Hepatocyte (in vitro differentiated cells): ENCODE data around the gene ASB1. TPM values are rescaled to one million over a fixed set of nuclear protein-coding genes. Genes with fewer than 3 reads are reported as not detected.

Experiments used
- DNase-seq: peaks from one replicate; pipeline ENCODE4 v3.0.0-alpha.2; 2016; ENCODE audit warnings: low spot score
- H2AFZ ChIP-seq: fragments of 200-600 bp; sonication (generic); 2 replicates; pipeline ENCODE4 v1.6.0; 2016; ENCODE audit warnings: antibody characterized with exemption, mild to moderate bottlenecking
- H3K27ac ChIP-seq: fragments of 200-600 bp; sonication (generic); 2 replicates; pipeline ENCODE4 v1.5.1; 2016; ENCODE audit warnings: mild to moderate bottlenecking
- H3K27me3 ChIP-seq: fragments of 200-600 bp; sonication (generic); 2 replicates; pipeline ENCODE4 v1.6.1; 2016
- H3K36me3 ChIP-seq: fragments of 200-600 bp; sonication (generic); replicated peaks from 2 replicates; pipeline ENCODE4 v1.5.1; 2016; ENCODE audit warnings: low read depth; ENCODE audit not compliant: insufficient read depth
- H3K4me1 ChIP-seq: fragments of 200-600 bp; sonication (generic); 2 replicates; pipeline ENCODE4 v1.5.1; 2016; ENCODE audit warnings: mild to moderate bottlenecking, moderate library complexity; ENCODE audit not compliant: insufficient read depth
- H3K4me2 ChIP-seq: fragments of 200-600 bp; sonication (generic); 2 replicates; pipeline ENCODE4 v1.6.0; 2016
- H3K4me3 ChIP-seq: fragments of 200-600 bp; sonication (generic); 2 replicates; pipeline ENCODE4 v1.5.1; 2016; ENCODE audit warnings: mild to moderate bottlenecking
- H3K79me2 ChIP-seq: fragments of 200-600 bp; sonication (generic); 2 replicates; pipeline ENCODE4 v1.6.0; 2017; ENCODE audit warnings: mild to moderate bottlenecking
- H3K9me2 ChIP-seq: fragments of 200-600 bp; sonication (generic); replicated peaks from 2 replicates; pipeline ENCODE4 v1.6.0; 2017; ENCODE audit warnings: mild to moderate bottlenecking; ENCODE audit not compliant: insufficient read depth
- H3K9me3 ChIP-seq: fragments of 200-600 bp; sonication (generic); 2 replicates; pipeline ENCODE4 v1.5.1; 2016; ENCODE audit warnings: low read depth, mild to moderate bottlenecking
- H4K20me1 ChIP-seq: fragments of 200-600 bp; sonication (generic); 2 replicates; pipeline ENCODE4 v1.6.0; 2016; ENCODE audit warnings: mild to moderate bottlenecking; ENCODE audit not compliant: insufficient read depth, poor library complexity, severe bottlenecking
- EZH2 ChIP-seq: fragments of 200-600 bp; sonication (generic); IDR thresholded peaks from 2 replicates; pipeline ENCODE4 v1.6.1; 2016; ENCODE audit warnings: antibody characterized with exemption, mild to moderate bottlenecking, borderline replicate concordance
- EZH2phosphoT487 ChIP-seq: fragments of 200-600 bp; sonication (generic); IDR thresholded peaks from one replicate; pipeline ENCODE4 v1.6.1; 2018; ENCODE audit warnings: antibody characterized with exemption, mild to moderate bottlenecking, low read depth, moderate library complexity; ENCODE audit not compliant: unreplicated experiment, severe bottlenecking
- WGBS: methylation state at CpG from one replicate; pipeline ENCODE4 v1.1.6; 2016; ENCODE audit warnings: low lambda C conversion rate; ENCODE audit errors: missing lambda C conversion rate; 5-methylcytosine and 5-hydroxymethylcytosine counted together
- polyA plus RNA-seq: library from polyadenylated mRNA; unstranded; fragments of >200 nt; fragmentation: Nextera tagmentation; extraction: Ambion mirVana; gene quantifications from 2 replicates; pipeline ENCODE4 v1.2.1, GENCODE V29; 2016
- total RNA-seq: library from RNA; depleted of rRNA; stranded (reverse); fragments of >200 nt; gene quantifications from 2 replicates; pipeline ENCODE4 v1.2.3, GENCODE V29; 2014
- TF ChIP-seq, protein P1 (sequence below): fragments of 200-600 bp; sonication (generic); IDR thresholded peaks from 2 replicates; pipeline ENCODE4 v1.5.1; 2016; ENCODE audit warnings: antibody characterized with exemption, mild to moderate bottlenecking; ENCODE audit not compliant: poor library complexity

ASB1 gene
- total and polyA plus RNA-seq, 2 experiments from 2014 or later = 13.0 to 27.9 TPM

DNA sequence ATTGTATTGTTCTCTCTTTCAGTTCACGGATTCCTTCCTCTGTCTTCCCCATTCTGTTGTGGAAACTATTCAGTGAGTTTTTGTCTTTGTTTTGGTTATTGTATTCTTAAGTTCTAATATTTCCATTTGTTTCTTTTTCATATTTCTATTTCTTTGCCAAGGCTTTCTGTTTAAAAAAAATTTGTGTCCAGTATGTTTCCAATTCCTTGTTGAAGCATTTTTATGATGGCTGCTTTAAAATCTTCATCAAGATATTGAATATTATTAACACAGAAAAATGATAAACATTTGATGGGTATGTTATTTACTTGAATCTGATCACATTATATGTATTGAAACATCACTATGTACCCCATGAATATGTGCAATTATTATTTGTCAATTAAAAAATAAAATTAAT lies 42.4 kb downstream of the ASB1 start:
- H3K79me2 ChIP-seq = no peaks in the 10 kb centered on the region
- TF ChIP-seq, protein P1, sequence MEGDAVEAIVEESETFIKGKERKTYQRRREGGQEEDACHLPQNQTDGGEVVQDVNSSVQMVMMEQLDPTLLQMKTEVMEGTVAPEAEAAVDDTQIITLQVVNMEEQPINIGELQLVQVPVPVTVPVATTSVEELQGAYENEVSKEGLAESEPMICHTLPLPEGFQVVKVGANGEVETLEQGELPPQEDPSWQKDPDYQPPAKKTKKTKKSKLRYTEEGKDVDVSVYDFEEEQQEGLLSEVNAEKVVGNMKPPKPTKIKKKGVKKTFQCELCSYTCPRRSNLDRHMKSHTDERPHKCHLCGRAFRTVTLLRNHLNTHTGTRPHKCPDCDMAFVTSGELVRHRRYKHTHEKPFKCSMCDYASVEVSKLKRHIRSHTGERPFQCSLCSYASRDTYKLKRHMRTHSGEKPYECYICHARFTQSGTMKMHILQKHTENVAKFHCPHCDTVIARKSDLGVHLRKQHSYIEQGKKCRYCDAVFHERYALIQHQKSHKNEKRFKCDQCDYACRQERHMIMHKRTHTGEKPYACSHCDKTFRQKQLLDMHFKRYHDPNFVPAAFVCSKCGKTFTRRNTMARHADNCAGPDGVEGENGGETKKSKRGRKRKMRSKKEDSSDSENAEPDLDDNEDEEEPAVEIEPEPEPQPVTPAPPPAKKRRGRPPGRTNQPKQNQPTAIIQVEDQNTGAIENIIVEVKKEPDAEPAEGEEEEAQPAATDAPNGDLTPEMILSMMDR = no peak
- no peak for TF ChIP-seq EZH2phosphoT487
- WGBS = 88% methylated on average over 1 of the region's 1 CpG
- no peak overlapping the region for H3K27ac ChIP-seq
- H2AFZ ChIP-seq = no peak overlapping the region
- H3K4me1 ChIP-seq = no peaks in the 10 kb centered on the region
- no peaks in the 10 kb centered on the region for H4K20me1 ChIP-seq
- H3K9me3 ChIP-seq = peaks cover 9% of the 10 kb centered on the region
- H3K4me2 ChIP-seq = no peak overlapping the region
- H3K9me2 ChIP-seq = no peaks in the 10 kb centered on the region
- H3K4me3 ChIP-seq = no peak overlapping the region
- no peaks in the 10 kb centered on the region for H3K36me3 ChIP-seq
- DNase-seq = no peak
- H3K27me3 ChIP-seq = no peaks in the 10 kb centered on the region

DNA sequence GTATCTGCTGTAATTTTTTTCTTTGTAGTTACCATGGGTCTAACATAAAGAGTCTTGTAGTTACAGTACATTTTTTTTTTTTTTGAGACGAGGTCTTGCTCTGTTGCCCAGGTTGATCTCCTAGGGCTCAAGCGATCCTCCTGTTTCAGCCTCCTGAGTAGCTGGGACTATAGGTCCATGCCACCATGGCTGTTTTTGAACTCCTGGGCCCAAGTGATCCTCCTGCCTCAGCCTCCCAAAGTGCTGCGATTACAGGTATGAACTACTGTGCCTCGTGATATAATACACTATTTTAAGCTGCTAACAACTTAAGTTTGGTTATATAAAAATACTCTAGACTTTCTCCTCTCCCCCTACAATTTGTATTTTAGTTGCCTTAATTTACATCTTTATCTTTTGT lies 46.3 kb downstream of the ASB1 start:
- H3K27me3 ChIP-seq = no peaks in the 10 kb centered on the region
- no peak overlapping the region for H3K4me2 ChIP-seq
- no peaks in the 10 kb centered on the region for H3K9me2 ChIP-seq
- H4K20me1 ChIP-seq = no peaks in the 10 kb centered on the region
- peaks cover 9% of the 10 kb centered on the region for H3K9me3 ChIP-seq
- no peaks in the 10 kb centered on the region for H3K79me2 ChIP-seq
- H3K4me3 ChIP-seq = no peak overlapping the region
- no peak overlapping the region for H2AFZ ChIP-seq
- no peaks in the 10 kb centered on the region for H3K4me1 ChIP-seq
- 94% methylated on average over 4 of the region's 4 CpGs for WGBS
- no peaks in the 10 kb centered on the region for H3K36me3 ChIP-seq
- TF ChIP-seq EZH2phosphoT487 (no peak), EZH2 (no peak)
- TF ChIP-seq, protein P1 = no peak
- no peak for DNase-seq
- H3K27ac ChIP-seq = no peak overlapping the region

DNA sequence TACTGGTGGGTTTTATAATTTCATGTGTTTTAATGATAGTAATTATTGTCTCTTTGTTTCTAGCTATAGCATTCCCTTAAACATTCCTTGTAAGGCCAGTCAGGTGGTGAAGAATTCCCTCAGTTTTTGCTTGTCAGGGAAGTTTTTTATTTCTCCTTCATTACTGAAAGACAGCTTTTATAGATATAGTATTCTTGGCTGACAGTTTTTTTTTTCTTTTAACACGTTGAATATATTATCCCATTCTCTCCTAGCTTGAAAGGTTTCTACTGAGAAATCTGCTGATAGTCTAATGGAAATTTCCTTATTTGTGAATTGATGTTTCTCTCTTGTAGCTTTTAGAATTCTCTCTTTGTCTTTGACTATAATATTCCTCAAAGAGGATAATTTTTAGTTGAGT lies 46.8 kb downstream of the ASB1 start:
- Histone ChIP-seq H3K9me3 (peaks cover 9% of the 10 kb centered on the region), H3K4me2 (no peak overlapping the region), H4K20me1 (no peaks in the 10 kb centered on the region), H2AFZ (no peak overlapping the region), H3K27me3 (no peaks in the 10 kb centered on the region), H3K4me3 (no peak overlapping the region), H3K4me1 (no peaks in the 10 kb centered on the region), H3K27ac (no peak overlapping the region), H3K79me2 (no peaks in the 10 kb centered on the region), H3K36me3 (no peaks in the 10 kb centered on the region), H3K9me2 (no peaks in the 10 kb centered on the region)
- 95% methylated on average over 1 of the region's 1 CpG for WGBS
- TF ChIP-seq, protein P1 = no peak
- TF ChIP-seq EZH2phosphoT487 (no peak), EZH2 (no peak)
- no peak for DNase-seq

DNA sequence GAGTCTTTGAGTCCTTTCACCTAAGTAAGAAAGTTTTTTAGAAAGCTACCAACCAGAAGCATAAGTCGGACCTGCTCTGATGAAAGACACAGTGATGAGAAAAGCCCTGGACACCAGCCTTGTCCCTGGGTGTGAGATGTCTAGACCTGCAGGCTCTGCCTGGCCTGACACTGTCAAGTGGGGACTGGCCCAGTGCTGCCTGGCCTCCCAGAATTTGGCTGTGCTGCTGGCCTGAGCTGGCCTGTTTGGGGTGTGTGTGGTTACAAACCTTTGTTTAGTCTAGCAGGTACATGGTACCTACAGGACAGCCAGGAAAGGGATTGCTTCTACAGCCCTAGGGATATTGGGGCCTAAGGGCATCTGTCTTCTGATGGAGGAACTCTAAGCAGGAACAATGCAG lies 48.3 kb downstream of the ASB1 start:
- Histone ChIP-seq H3K27ac (no peak overlapping the region), H3K27me3 (no peaks in the 10 kb centered on the region)

More for the DNA sequence above, 48.3 kb downstream of the ASB1 start:
- no peak overlapping the region for H2AFZ ChIP-seq
- TF ChIP-seq EZH2 (no peak), EZH2phosphoT487 (no peak)
- TF ChIP-seq, protein P1 = no peak
- peaks cover 3% of the 10 kb centered on the region for H3K9me3 ChIP-seq
- H4K20me1 ChIP-seq = no peaks in the 10 kb centered on the region
- H3K36me3 ChIP-seq = no peaks in the 10 kb centered on the region
- no peak for DNase-seq
- no peaks in the 10 kb centered on the region for H3K79me2 ChIP-seq
- WGBS = 67% methylated on average over 1 of the region's 1 CpG
- no peaks in the 10 kb centered on the region for H3K9me2 ChIP-seq
- H3K4me2 ChIP-seq = no peak overlapping the region
- H3K4me3 ChIP-seq = no peak overlapping the region
- H3K4me1 ChIP-seq = no peaks in the 10 kb centered on the region
